ENCODE measurements around the gene DAP3.

DNA sequence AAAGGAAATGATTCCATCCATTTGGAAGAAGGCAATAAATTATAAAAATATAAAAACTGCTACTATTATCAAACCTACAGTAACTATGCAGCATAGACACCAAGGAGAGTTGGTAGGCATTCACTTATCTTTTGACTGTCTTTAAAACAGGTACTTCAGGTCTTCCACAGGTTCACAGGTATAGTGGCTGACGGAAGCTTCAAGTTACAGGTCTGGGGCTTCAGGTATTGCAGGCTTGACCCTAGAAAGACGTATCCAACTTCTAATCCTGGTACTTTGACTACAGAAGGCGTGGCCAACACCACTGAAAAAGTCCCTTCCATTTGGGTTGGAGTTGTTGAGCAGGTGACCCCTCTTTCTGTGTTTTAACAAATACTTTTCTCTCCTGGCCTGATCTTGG, 35.9 kb upstream of the DAP3 start:
- TF ChIP-seq, protein P1, sequence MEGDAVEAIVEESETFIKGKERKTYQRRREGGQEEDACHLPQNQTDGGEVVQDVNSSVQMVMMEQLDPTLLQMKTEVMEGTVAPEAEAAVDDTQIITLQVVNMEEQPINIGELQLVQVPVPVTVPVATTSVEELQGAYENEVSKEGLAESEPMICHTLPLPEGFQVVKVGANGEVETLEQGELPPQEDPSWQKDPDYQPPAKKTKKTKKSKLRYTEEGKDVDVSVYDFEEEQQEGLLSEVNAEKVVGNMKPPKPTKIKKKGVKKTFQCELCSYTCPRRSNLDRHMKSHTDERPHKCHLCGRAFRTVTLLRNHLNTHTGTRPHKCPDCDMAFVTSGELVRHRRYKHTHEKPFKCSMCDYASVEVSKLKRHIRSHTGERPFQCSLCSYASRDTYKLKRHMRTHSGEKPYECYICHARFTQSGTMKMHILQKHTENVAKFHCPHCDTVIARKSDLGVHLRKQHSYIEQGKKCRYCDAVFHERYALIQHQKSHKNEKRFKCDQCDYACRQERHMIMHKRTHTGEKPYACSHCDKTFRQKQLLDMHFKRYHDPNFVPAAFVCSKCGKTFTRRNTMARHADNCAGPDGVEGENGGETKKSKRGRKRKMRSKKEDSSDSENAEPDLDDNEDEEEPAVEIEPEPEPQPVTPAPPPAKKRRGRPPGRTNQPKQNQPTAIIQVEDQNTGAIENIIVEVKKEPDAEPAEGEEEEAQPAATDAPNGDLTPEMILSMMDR (IDR thresholded peaks at IDR 0.05 in 4 of 5, conservative IDR thresholded peaks at IDR 0.05 in 1 of 5) = no peak
- no peak for TF ChIP-seq POLR2A (IDR thresholded peaks at IDR 0.05)

Data from gastrocnemius medialis (tissue), 4 donors.